GM12873 (cell line): ENCODE data around the gene SLIT1.

Experiments
- TF ChIP-seq, protein P1 (sequence below): IDR thresholded peaks from 2 replicates; pipeline ENCODE4 v1.5.1; 2012; ENCODE audit warnings: low read depth, mild to moderate bottlenecking, moderate library complexity, low read length, control low read depth; ENCODE audit not compliant: insufficient read depth; ENCODE audit errors: missing control alignments

The SLIT1 gene

GRCh38 chr10:97211229-97211628 lies 25.5 kb upstream of the SLIT1 start:
- TF ChIP-seq, protein P1, sequence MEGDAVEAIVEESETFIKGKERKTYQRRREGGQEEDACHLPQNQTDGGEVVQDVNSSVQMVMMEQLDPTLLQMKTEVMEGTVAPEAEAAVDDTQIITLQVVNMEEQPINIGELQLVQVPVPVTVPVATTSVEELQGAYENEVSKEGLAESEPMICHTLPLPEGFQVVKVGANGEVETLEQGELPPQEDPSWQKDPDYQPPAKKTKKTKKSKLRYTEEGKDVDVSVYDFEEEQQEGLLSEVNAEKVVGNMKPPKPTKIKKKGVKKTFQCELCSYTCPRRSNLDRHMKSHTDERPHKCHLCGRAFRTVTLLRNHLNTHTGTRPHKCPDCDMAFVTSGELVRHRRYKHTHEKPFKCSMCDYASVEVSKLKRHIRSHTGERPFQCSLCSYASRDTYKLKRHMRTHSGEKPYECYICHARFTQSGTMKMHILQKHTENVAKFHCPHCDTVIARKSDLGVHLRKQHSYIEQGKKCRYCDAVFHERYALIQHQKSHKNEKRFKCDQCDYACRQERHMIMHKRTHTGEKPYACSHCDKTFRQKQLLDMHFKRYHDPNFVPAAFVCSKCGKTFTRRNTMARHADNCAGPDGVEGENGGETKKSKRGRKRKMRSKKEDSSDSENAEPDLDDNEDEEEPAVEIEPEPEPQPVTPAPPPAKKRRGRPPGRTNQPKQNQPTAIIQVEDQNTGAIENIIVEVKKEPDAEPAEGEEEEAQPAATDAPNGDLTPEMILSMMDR: no peak

DNA sequence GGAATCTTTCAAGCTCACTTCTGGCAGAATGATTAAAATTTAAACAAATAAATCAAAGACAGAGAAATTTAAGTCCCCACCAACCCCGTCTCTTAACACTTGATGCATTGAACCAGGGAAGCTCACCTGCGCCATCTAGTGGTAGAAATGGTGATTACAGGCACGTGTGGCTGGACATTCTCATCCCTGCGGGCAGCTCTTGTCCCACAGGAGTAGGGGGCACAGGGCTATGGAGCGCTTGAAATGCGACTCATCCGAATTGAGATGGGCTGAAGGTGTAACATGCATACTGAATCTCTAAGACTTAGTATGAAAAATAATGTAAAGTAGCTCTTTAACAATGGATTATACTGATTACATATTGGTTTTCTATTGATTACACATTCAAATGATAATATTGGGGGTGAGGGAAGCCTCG lies 24.8 kb upstream of the SLIT1 start:
- TF ChIP-seq, protein P1: peak; percentile 96

GRCh38 chr10:97207756-97208346 lies 22.1 kb upstream of the SLIT1 start:
- TF ChIP-seq, protein P1: no peak

- TF ChIP-seq, protein P1: no peak
Observed at GRCh38 chr10:97207131-97207530, 21.4 kb upstream of the SLIT1 start.

DNA sequence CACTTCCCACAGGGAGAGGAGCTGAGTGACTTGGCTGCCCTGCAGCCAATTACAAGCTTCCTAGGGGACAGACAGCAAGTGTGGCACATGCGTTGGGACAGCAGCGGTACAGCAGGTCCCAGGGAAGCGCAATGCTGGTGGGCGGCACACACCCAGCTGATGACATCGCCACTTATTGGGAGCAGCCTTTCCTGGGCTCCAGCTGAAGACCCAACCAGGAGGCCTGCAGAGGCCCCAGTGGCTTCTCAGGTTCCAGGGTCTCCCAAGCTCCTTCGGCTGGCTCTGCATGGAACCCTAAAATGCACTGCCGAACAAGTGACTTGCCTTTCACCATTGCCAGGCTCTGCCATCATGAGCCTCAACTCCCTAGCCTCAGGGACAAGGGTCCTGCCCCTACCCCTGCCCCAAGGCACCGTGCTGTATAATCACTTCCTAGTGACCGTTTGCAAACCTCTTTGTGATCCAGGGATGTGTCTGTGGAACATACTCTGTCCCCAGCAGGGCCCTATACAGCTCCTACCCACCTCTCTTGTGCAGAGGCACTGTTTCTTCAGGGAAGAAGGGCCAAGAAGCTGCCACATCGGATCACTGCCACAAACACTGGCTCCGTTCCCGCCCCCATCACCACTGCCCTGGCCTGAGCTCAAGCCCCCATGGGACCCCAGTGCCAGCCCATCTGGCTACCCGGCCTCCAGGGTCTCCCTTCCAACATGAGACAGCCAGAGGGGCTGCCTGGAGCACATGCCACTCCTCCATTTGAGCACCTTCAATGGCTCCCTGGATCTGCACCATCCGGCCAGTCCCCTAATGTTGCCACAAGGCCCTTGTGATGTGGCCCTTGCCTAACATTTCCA lies 19.3 kb upstream of the SLIT1 start:
- TF ChIP-seq, protein P1: no peak

DNA sequence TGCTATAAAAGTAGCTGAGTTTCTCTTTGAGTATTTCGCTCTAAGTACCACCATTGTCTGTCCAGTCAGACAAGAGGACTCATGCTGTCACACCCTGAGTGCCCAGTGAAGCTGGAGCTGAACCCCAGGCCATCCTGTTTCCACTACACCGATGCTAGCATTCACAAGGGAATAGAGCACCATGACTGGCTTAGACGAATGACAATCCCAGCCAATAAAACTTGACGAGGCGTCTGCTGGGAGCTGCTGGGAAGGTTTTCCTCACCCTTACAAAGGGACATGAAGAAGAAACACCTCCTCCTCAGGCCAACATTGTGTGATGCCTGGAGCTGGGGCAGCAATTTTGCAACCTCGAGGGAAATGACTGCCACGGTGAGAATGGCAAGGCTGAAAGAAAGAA lies 17.5 kb upstream of the SLIT1 start:
- TF ChIP-seq, protein P1: no peak

DNA sequence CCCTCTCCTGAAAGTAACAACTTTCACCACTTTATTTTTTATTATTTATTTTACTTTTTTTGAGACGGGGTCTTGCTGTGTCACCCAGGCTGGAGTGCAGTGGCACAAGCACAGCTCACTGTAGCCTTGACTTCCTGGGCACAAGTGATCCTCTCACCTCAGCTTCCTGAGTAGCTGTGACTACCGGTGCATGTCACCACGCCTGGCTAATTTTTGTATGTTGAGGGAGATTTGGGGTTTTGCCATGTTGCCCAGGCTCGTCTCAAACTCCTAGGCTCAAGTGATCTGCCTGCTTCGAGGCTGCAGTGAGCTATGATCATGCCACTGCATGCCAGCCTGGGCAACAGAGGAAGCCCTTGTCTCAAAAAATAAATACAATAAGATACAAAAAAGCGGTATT lies 14.9 kb upstream of the SLIT1 start:
- TF ChIP-seq, protein P1: no peak
